22Rv1 (cell line): ENCODE results near the gene AGER.

Experiments used
- CTCF ChIP-seq: fragments of 450-650 bp; IDR thresholded peaks from 2 replicates; pipeline ENCODE4 v1.5.1; 2017; ENCODE audit warnings: mild to moderate bottlenecking
- ZFX ChIP-seq: fragments of 450-650 bp; IDR thresholded peaks from 2 replicates; pipeline ENCODE4 v1.6.1; 2017; ENCODE audit warnings: antibody characterized with exemption, borderline replicate concordance

GRCh38 chr6:32222333-32223230, 38.5 kb upstream of the AGER start:
- TF ChIP-seq CTCF = no peak
- TF ChIP-seq ZFX = no peak
